GM20431 (cell line): ENCODE results near the gene GAB2.

ENCODE experiments used
- in situ Hi-C: fragments of 300-500 bp; cut with MseI, MboI; formaldehyde crosslinking; loops from one replicate; pipeline ENCODE4 v1.15.0; 2020; ENCODE audit warnings: low sequenced_read_pairs; ENCODE audit not compliant: unreplicated experiment

Gene GAB2

GRCh38 chr11:78262691-78263090 lies 154.9 kb downstream of the GAB2 start:
- in situ Hi-C loops, result no loop called here

- in situ Hi-C loops, result no loop called here
Measured at GRCh38 chr11:78262238-78262637, 155.4 kb downstream of the GAB2 start.

- in situ Hi-C loops, result no loop called here
Measured at GRCh38 chr11:78261828-78262227, 155.8 kb downstream of the GAB2 start.

- in situ Hi-C loops, result no loop called here
Measured at GRCh38 chr11:78261367-78261766, 156.3 kb downstream of the GAB2 start.

- in situ Hi-C loops, result no loop called here
Measured at GRCh38 chr11:78259777-78260487, 157.7 kb downstream of the GAB2 start.

- in situ Hi-C loops, result no loop called here
Measured at GRCh38 chr11:78257654-78258053, 160.0 kb downstream of the GAB2 start.

- in situ Hi-C loops, result no loop called here
Measured at GRCh38 chr11:78256962-78257361, 160.7 kb downstream of the GAB2 start.

GRCh38 chr11:78255919-78256318 lies 161.7 kb downstream of the GAB2 start:
- in situ Hi-C loops, result no loop called here

GRCh38 chr11:78254268-78254667 lies 163.4 kb downstream of the GAB2 start:
- in situ Hi-C loops, result no loop called here

- in situ Hi-C loops, result no loop called here
Measured at GRCh38 chr11:78253797-78254196, 163.8 kb downstream of the GAB2 start.

- in situ Hi-C loops, result no loop called here
Measured at GRCh38 chr11:78251083-78251775, 166.4 kb downstream of the GAB2 start.

GRCh38 chr11:78250099-78250498 lies 167.5 kb downstream of the GAB2 start:
- in situ Hi-C loops, result no loop called here

- in situ Hi-C loops, result no loop called here
Measured at GRCh38 chr11:78248903-78249302, 168.7 kb downstream of the GAB2 start.

GRCh38 chr11:78248191-78248590 lies 169.4 kb downstream of the GAB2 start:
- in situ Hi-C loops, result no loop called here

- in situ Hi-C loops, result no loop called here
Measured at GRCh38 chr11:78244546-78245255, 172.9 kb downstream of the GAB2 start.

GRCh38 chr11:78244080-78244479 lies 173.5 kb downstream of the GAB2 start:
- in situ Hi-C loops, result no loop called here

GRCh38 chr11:78241475-78241874 lies 176.1 kb downstream of the GAB2 start:
- in situ Hi-C loops, result no loop called here

- in situ Hi-C loops, result no loop called here
Measured at GRCh38 chr11:78239781-78240180, 177.8 kb downstream of the GAB2 start.

GRCh38 chr11:78237293-78238046 lies 180.2 kb downstream of the GAB2 start:
- in situ Hi-C loops, result no loop called here

GRCh38 chr11:78234006-78234405 lies 183.6 kb downstream of the GAB2 start:
- in situ Hi-C loops, result no loop called here
